Nephron (organoid): ENCODE measurements around the gene TUBGCP6.

ENCODE experiments used
- H3K27ac Mint-ChIP-seq, 3 experiments: 2 replicates each; pipeline ENCODE4 v1.8.0; 2020; ENCODE audit warnings: mixed read lengths in 3 of 3, mild to moderate bottlenecking in 2 of 3, moderate library complexity in 1 of 3
- H3K27me3 Mint-ChIP-seq: 2 replicates; pipeline ENCODE4 v1.8.0; 2021; ENCODE audit warnings: low read depth, mild to moderate bottlenecking, moderate library complexity, mixed read lengths
- H3K36me3 Mint-ChIP-seq: 2 replicates; pipeline ENCODE4 v1.8.0; 2020; ENCODE audit warnings: low read depth, mixed read lengths
- H3K4me1 Mint-ChIP-seq: 2 replicates; pipeline ENCODE4 v1.8.0; 2020; ENCODE audit warnings: mixed read lengths
- H3K4me3 Mint-ChIP-seq, 3 experiments: 2 replicates each; pipeline ENCODE4 v1.8.0; 2020; ENCODE audit warnings: mild to moderate bottlenecking in 3 of 3, mixed read lengths in 3 of 3, moderate library complexity in 2 of 3
- H3K9me3 Mint-ChIP-seq: 2 replicates; pipeline ENCODE4 v1.8.0; 2020; ENCODE audit warnings: mixed read lengths
- TF ChIP-seq, protein P1 (sequence below), 3 experiments: fragments of 200-600 bp; sonication (generic); IDR thresholded peaks; one replicate each; pipeline ENCODE4 v1.5.0; 2021; ENCODE audit warnings: antibody characterized with exemption in 3 of 3; ENCODE audit not compliant: unreplicated experiment in 3 of 3

Gene TUBGCP6

GRCh38 chr22:50177537-50178470, 67.0 kb downstream of the TUBGCP6 start:
- no peaks in the 10 kb centered on the region for H3K36me3 Mint-ChIP-seq
- peaks cover 17% of the 10 kb centered on the region for H3K27me3 Mint-ChIP-seq
- no peak overlapping the region for H3K27ac Mint-ChIP-seq
- no peaks in the 10 kb centered on the region for H3K9me3 Mint-ChIP-seq
- H3K4me3 Mint-ChIP-seq = no peak overlapping the region
- TF ChIP-seq, protein P1, sequence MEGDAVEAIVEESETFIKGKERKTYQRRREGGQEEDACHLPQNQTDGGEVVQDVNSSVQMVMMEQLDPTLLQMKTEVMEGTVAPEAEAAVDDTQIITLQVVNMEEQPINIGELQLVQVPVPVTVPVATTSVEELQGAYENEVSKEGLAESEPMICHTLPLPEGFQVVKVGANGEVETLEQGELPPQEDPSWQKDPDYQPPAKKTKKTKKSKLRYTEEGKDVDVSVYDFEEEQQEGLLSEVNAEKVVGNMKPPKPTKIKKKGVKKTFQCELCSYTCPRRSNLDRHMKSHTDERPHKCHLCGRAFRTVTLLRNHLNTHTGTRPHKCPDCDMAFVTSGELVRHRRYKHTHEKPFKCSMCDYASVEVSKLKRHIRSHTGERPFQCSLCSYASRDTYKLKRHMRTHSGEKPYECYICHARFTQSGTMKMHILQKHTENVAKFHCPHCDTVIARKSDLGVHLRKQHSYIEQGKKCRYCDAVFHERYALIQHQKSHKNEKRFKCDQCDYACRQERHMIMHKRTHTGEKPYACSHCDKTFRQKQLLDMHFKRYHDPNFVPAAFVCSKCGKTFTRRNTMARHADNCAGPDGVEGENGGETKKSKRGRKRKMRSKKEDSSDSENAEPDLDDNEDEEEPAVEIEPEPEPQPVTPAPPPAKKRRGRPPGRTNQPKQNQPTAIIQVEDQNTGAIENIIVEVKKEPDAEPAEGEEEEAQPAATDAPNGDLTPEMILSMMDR (IDR thresholded peaks at IDR 0.05; ENCODE audit: unreplicated experiment in 3 of 3) = no peak
- H3K4me1 Mint-ChIP-seq = no peaks in the 10 kb centered on the region

GRCh38 chr22:50176850-50177536, 67.8 kb downstream of the TUBGCP6 start:
- peaks cover 23% of the 10 kb centered on the region for H3K27me3 Mint-ChIP-seq
- no peaks in the 10 kb centered on the region for H3K9me3 Mint-ChIP-seq
- no peak overlapping the region for H3K27ac Mint-ChIP-seq
- no peak overlapping the region for H3K4me3 Mint-ChIP-seq
- no peaks in the 10 kb centered on the region for H3K4me1 Mint-ChIP-seq
- TF ChIP-seq, protein P1 (IDR thresholded peaks at IDR 0.05; ENCODE audit: unreplicated experiment in 3 of 3) = no peak
- H3K36me3 Mint-ChIP-seq = no peaks in the 10 kb centered on the region

GRCh38 chr22:50175921-50176849, 68.6 kb downstream of the TUBGCP6 start:
- H3K9me3 Mint-ChIP-seq = no peaks in the 10 kb centered on the region
- no peaks in the 10 kb centered on the region for H3K36me3 Mint-ChIP-seq
- H3K27me3 Mint-ChIP-seq = peaks cover 30% of the 10 kb centered on the region

GRCh38 chr22:50175191-50175461, 69.7 kb downstream of the TUBGCP6 start:
- TF ChIP-seq, protein P1 (IDR thresholded peaks at IDR 0.05; ENCODE audit: unreplicated experiment in 3 of 3) = no peak
- Mint-ChIP-seq H3K27me3 (peaks cover 36% of the 10 kb centered on the region), H3K27ac (no peak overlapping the region), H3K4me1 (no peaks in the 10 kb centered on the region), H3K36me3 (no peaks in the 10 kb centered on the region), H3K4me3 (peak overlapping the region in 1 of 3 experiments; percentile 39), H3K9me3 (no peaks in the 10 kb centered on the region)

More at GRCh38 chr22:50175921-50176849, 68.6 kb downstream of the TUBGCP6 start:
- Mint-ChIP-seq H3K27ac (no peak overlapping the region), H3K4me1 (no peaks in the 10 kb centered on the region), H3K4me3 (no peak overlapping the region)
- TF ChIP-seq, protein P1 (IDR thresholded peaks at IDR 0.05; ENCODE audit: unreplicated experiment in 3 of 3) = no peak

DNA sequence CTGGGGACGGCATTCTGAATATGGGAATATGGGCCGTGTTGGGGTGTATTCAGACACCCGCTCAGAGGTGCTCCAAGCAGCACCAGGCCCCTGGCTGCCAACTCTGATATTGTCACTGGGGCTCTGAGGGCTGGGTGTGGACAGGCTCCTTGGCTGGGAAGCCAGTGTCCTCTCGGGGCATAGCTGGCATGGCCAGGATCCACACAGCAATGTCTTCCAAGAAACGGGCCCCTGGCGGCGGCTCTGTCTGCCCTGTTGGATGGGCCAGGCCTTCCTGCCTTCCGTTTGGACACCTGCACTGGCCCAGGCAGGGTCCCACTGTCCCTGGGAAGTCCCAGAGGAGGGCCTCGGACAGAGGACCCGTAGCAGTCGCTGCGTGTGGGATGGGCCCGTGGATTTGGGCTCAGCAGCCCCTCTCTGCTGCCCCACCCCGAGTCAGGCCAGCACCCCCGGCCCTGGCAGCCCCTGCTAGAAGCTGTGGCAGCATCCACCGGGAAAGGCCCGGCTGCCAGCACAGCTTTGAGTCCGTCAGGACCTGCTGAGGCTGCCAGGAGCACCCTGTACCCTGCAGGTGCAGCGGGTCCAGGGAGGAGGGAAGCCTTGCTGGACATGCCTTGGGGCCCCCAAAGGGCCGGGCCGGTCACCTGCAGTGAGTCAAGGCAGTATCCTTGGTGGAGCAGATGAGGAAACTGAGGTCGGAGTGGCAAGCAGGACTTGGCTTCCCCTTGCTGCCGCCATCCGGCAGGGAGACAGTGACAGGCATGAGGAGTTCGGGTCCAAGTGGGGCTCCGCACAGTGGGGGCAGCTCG, 70.2 kb downstream of the TUBGCP6 start:
- TF ChIP-seq, protein P1 (IDR thresholded peaks at IDR 0.05; ENCODE audit: unreplicated experiment in 3 of 3) = no peak
- no peak overlapping the region for H3K27ac Mint-ChIP-seq
- H3K4me3 Mint-ChIP-seq = no peak overlapping the region
- H3K9me3 Mint-ChIP-seq = no peaks in the 10 kb centered on the region
- no peaks in the 10 kb centered on the region for H3K36me3 Mint-ChIP-seq
- H3K4me1 Mint-ChIP-seq = no peaks in the 10 kb centered on the region
- H3K27me3 Mint-ChIP-seq = peaks cover 36% of the 10 kb centered on the region
